GM23338 (cell line): ENCODE results near the gene DCLK2. TPM values are rescaled to one million over a fixed set of nuclear protein-coding genes. Genes with fewer than 3 reads are reported as not detected.

ENCODE experiments used
- ATAC-seq: fragments of 200-7000 bp; cut with Tn5 transposase; 3 replicates; pipeline ENCODE4 v1.9.1; 2020
- DNase-seq: peaks from one replicate; pipeline ENCODE4 v3.0.0-alpha.2; 2015; ENCODE audit warnings: low spot score
- H2AFZ ChIP-seq: fragments of 200-600 bp; sonication (generic); 2 replicates; pipeline ENCODE4 v1.8.0; 2016; ENCODE audit warnings: antibody characterized with exemption, mild to moderate bottlenecking, moderate library complexity
- H3F3A ChIP-seq: fragments of 200-600 bp; sonication (generic); replicated peaks from 2 replicates; pipeline ENCODE4 v1.8.0; 2017; ENCODE audit warnings: antibody characterized with exemption, mixed run types, low read depth
- H3K27ac ChIP-seq: fragments of 200-600 bp; sonication (generic); 2 replicates; pipeline ENCODE4 v1.6.1; 2016; ENCODE audit warnings: low read depth
- H3K27me3 ChIP-seq: fragments of 200-600 bp; sonication (generic); 2 replicates; pipeline ENCODE4 v1.8.0; 2016; ENCODE audit warnings: mild to moderate bottlenecking, mixed run types, moderate library complexity; ENCODE audit not compliant: insufficient read depth
- H3K36me3 ChIP-seq: fragments of 200-600 bp; sonication (generic); 2 replicates; pipeline ENCODE4 v1.8.0; 2016; ENCODE audit warnings: mild to moderate bottlenecking; ENCODE audit not compliant: insufficient read depth
- H3K4me1 ChIP-seq: fragments of 200-600 bp; sonication (generic); 2 replicates; pipeline ENCODE4 v1.8.0; 2016; ENCODE audit warnings: mild to moderate bottlenecking, moderate library complexity; ENCODE audit not compliant: insufficient read depth
- H3K4me2 ChIP-seq: fragments of 200-600 bp; sonication (generic); 2 replicates; pipeline ENCODE4 v1.7.1; 2017; ENCODE audit warnings: mixed run types
- H3K4me3 ChIP-seq: fragments of 200-600 bp; sonication (generic); 2 replicates; pipeline ENCODE4 v1.6.1; 2016; ENCODE audit warnings: mixed run types
- H3K79me2 ChIP-seq: fragments of 200-600 bp; sonication (generic); replicated peaks from 2 replicates; pipeline ENCODE4 v1.8.0; 2017; ENCODE audit warnings: mild to moderate bottlenecking; ENCODE audit not compliant: insufficient read depth
- H3K9me2 ChIP-seq: fragments of 200-600 bp; sonication (generic); 2 replicates; pipeline ENCODE4 v1.8.0; 2017; ENCODE audit not compliant: insufficient read depth
- H4K20me1 ChIP-seq: fragments of 200-600 bp; sonication (generic); replicated peaks from 2 replicates; pipeline ENCODE4 v1.8.0; 2017; ENCODE audit warnings: mild to moderate bottlenecking; ENCODE audit not compliant: insufficient read depth
- H3K27ac Mint-ChIP-seq: 2 replicates; pipeline ENCODE4 v1.8.0; 2020; ENCODE audit warnings: inconsistent platforms, mild to moderate bottlenecking, moderate library complexity, mixed read lengths
- H3K27me3 Mint-ChIP-seq: 3 replicates; pipeline ENCODE4 v1.8.0; 2022; ENCODE audit warnings: low read depth, mild to moderate bottlenecking, moderate library complexity, mixed read lengths, inconsistent platforms; ENCODE audit not compliant: insufficient read depth, poor library complexity
- H3K36me3 Mint-ChIP-seq: 3 replicates; pipeline ENCODE4 v1.8.0; 2021; ENCODE audit warnings: low read depth, mild to moderate bottlenecking, inconsistent platforms, moderate library complexity, mixed read lengths
- H3K4me1 Mint-ChIP-seq: 3 replicates; pipeline ENCODE4 v1.8.0; 2020; ENCODE audit warnings: mild to moderate bottlenecking, inconsistent platforms, mixed read lengths
- H3K4me3 Mint-ChIP-seq: 3 replicates; pipeline ENCODE4 v1.8.0; 2021; ENCODE audit warnings: moderate library complexity, mild to moderate bottlenecking, inconsistent platforms, mixed read lengths
- H3K9me3 Mint-ChIP-seq: 3 replicates; pipeline ENCODE4 v1.8.0; 2020; ENCODE audit warnings: moderate library complexity, mild to moderate bottlenecking, inconsistent platforms, mixed read lengths
- CREB1 ChIP-seq: fragments of 250-450 bp; sonication (Bioruptor Pico); IDR thresholded peaks from 2 replicates; pipeline ENCODE4 v1.5.0; 2020; ENCODE audit warnings: low read depth, mild to moderate bottlenecking, moderate library complexity
- CTCF ChIP-seq, 2 experiments: fragments of 200-600 bp in 1 of 2; sonication (generic) in 1 of 2; conservative IDR thresholded peaks; 2 replicates each; pipeline versions ENCODE4 v1.5.1 to v1.6.1; 2016 to 2017; ENCODE audit warnings: antibody characterized with exemption in 2 of 2, low read depth in 2 of 2, mild to moderate bottlenecking in 2 of 2, moderate library complexity in 1 of 2
- ETS1 ChIP-seq: IDR thresholded peaks from 2 replicates; pipeline ENCODE4 v1.6.1; 2016; ENCODE audit warnings: antibody characterized with exemption
- EZH2 ChIP-seq: fragments of 200-600 bp; sonication (generic); IDR thresholded peaks from one replicate; pipeline ENCODE4 v1.8.0; 2017; ENCODE audit warnings: antibody characterized with exemption, mild to moderate bottlenecking, low read depth; ENCODE audit not compliant: unreplicated experiment
- EZH2phosphoT487 ChIP-seq: fragments of 200-600 bp; sonication (generic); IDR thresholded peaks from one replicate; pipeline ENCODE4 v1.8.1; 2018; ENCODE audit warnings: antibody characterized with exemption; ENCODE audit not compliant: unreplicated experiment
- JUNB ChIP-seq: IDR thresholded peaks from one replicate; pipeline ENCODE4 v1.6.1; 2016; ENCODE audit warnings: antibody characterized with exemption; ENCODE audit not compliant: unreplicated experiment
- NANOG ChIP-seq: IDR thresholded peaks from 2 replicates; pipeline ENCODE4 v1.6.1; 2016; ENCODE audit warnings: antibody characterized with exemption, borderline replicate concordance
- POLR2AphosphoS5 ChIP-seq: IDR thresholded peaks from 2 replicates; pipeline ENCODE4 v1.6.1; 2016; ENCODE audit warnings: antibody characterized with exemption, low read depth
- REST ChIP-seq: IDR thresholded peaks from one replicate; pipeline ENCODE4 v1.6.1; 2018; ENCODE audit warnings: antibody characterized with exemption; ENCODE audit not compliant: unreplicated experiment
- STAT1 ChIP-seq: IDR thresholded peaks from one replicate; pipeline ENCODE4 v1.6.1; 2016; ENCODE audit warnings: antibody characterized with exemption; ENCODE audit not compliant: unreplicated experiment
- ZNF114 ChIP-seq: fragments of 250-450 bp; sonication (Bioruptor Pico); IDR thresholded peaks from 2 replicates; pipeline ENCODE4 v1.5.0; 2020; ENCODE audit warnings: mild to moderate bottlenecking, moderate library complexity
- ZNF331 ChIP-seq: fragments of 250-450 bp; sonication (Bioruptor Pico); IDR thresholded peaks from 2 replicates; pipeline ENCODE4 v1.5.0; 2020; ENCODE audit warnings: low read depth, mild to moderate bottlenecking, moderate library complexity
- ZNF462 ChIP-seq: fragments of 250-450 bp; sonication (Bioruptor Pico); IDR thresholded peaks from 2 replicates; pipeline ENCODE4 v1.5.0; 2020; ENCODE audit warnings: mild to moderate bottlenecking, moderate library complexity
- polyA plus RNA-seq: library from polyadenylated mRNA; unstranded; fragments of >200 nt; fragmentation: Nextera tagmentation; extraction: Ambion mirVana; gene quantifications from 2 replicates; pipeline ENCODE4 v1.2.1, GENCODE V29; 2016
- total RNA-seq: library from RNA; depleted of rRNA; stranded (reverse); fragments of >200 nt; shearing (Covaris generic); gene quantifications from 2 replicates; pipeline ENCODE4 v1.2.3, GENCODE V29; 2014

The DCLK2 gene
- total and polyA plus RNA-seq, 2 experiments from 2014 or later = 0.49 TPM; not detected in 1

GRCh38 chr4:150032541-150032940 lies 45.7 kb upstream of the DCLK2 start:
- Mint-ChIP-seq H3K36me3 (peaks cover 2% of the 10 kb centered on the region; the same call in 1 of the 3 replicates), H3K4me1 (peaks cover 18% of the 10 kb centered on the region), H3K27me3 (no peaks in the 10 kb centered on the region), H3K27ac (no peak overlapping the region), H3K4me3 (no peak overlapping the region), H3K9me3 (peaks cover 5% of the 10 kb centered on the region)
- H4K20me1 ChIP-seq = no peaks in the 10 kb centered on the region
- H3K27me3 ChIP-seq = no peaks in the 10 kb centered on the region
- no peak overlapping the region for H2AFZ ChIP-seq
- no peaks in the 10 kb centered on the region for H3F3A ChIP-seq
- H3K9me2 ChIP-seq = no peaks in the 10 kb centered on the region
- TF ChIP-seq CREB1 (CRISPR knock-in tag) (no peak), ETS1 (no peak), ZNF462 (CRISPR knock-in tag) (no peak), ZNF114 (CRISPR knock-in tag) (no peak), JUNB (no peak), POLR2AphosphoS5 (no peak), REST (no peak), STAT1 (no peak), EZH2phosphoT487 (no peak), EZH2 (no peak), NANOG (no peak), ZNF331 (CRISPR knock-in tag) (no peak), CTCF (conservative IDR thresholded peaks at IDR 0.05; ENCODE audit: low read depth in 2 of 2) (no peak)
- H3K4me1 ChIP-seq = peaks cover 21% of the 10 kb centered on the region
- ATAC-seq (no peak), DNase-seq (no peak)
- H3K36me3 ChIP-seq = no peaks in the 10 kb centered on the region; the same call in 1 of the 2 replicates
- no peak overlapping the region for H3K27ac ChIP-seq
- no peak overlapping the region for H3K4me2 ChIP-seq
- H3K79me2 ChIP-seq = no peaks in the 10 kb centered on the region
- no peak overlapping the region for H3K4me3 ChIP-seq
